Transverse colon (tissue), 4 donors: ENCODE measurements around the gene IMPACT.

Experiments used
- CTCF ChIP-seq, 5 experiments: fragments of 200-600 bp in 3 of 5; fragments of 450-650 bp in 2 of 5; sonication (generic) in 3 of 5; IDR thresholded peaks; 1 replicate in 2 of 5; 2 replicates in 3 of 5; pipeline ENCODE4 v1.5.1; 2016 to 2017; ENCODE audit warnings: antibody characterized with exemption in 5 of 5, inconsistent platforms in 3 of 5, mild to moderate bottlenecking in 2 of 5, moderate library complexity in 1 of 5
- POLR2A ChIP-seq: fragments of 450-650 bp; IDR thresholded peaks from one replicate; pipeline ENCODE4 v1.6.1; 2016; ENCODE audit warnings: antibody characterized with exemption, mild to moderate bottlenecking, moderate library complexity
- POLR2AphosphoS5 ChIP-seq, 3 donors: sonication (generic); formaldehyde crosslinking; IDR thresholded peaks; one replicate each; pipeline ENCODE4 v1.6.1; 2016; ENCODE audit warnings: antibody characterized with exemption in 3 of 3

DNA sequence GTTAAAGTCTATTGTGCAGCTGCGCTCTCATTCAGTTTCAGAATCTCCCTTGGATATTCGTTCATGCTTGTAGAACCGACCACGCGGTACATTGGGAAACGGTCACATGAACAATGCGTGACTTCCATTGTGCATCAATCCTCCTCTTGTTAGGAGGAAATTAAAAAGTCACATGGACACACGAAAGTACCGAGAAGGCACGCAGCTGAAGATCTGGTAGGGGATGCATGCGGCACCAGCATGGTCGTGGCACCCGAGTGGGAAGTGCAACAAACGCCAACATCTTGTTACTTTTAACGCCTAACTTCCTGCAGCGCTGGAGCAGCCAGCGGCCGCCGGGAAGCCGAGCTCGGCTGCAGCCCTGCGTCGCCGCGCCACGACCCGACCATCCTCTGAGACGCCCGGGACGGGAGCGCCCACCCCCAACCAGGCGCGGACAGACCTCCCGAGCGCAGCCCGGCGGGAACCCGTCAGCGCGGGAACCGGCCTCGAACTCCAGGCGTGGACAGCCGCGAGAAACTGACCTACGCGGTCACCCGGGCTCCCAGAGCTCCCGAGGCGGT, 29.3 kb upstream of the IMPACT start:
- TF ChIP-seq CTCF (IDR thresholded peaks at IDR 0.05): no peak
- TF ChIP-seq POLR2A: no peak
- peak; percentile 41 to 69 (median 59) for TF ChIP-seq POLR2AphosphoS5 (IDR thresholded peaks at IDR 0.05)
